Stimulated activated CD8-positive, alpha-beta memory T cell treated with anti-CD3 and anti-CD28 coated beads, Interleukin-4, amount 100 ng/mL, for 4 hours (primary cell): Measurements from ENCODE around the gene LRRC23.
A peak's percentile ranks its signal among the peaks of the same experiment; 100 is the strongest.
"Not testable (repeated sequence)": the region's sequence is repeated elsewhere in the genome, so short reads cannot be mapped to it uniquely, and the experiment has no call there.

Experiments
- DNase-seq, 2 donors: peaks; one replicate each; pipeline ENCODE4 v3.0.0-alpha.2; 2020; ENCODE audit warnings: low read depth in 2 of 2, low spot score in 1 of 2

Gene LRRC23

GRCh38 chr12:6899837-6900519 lies 4.6 kb upstream of the LRRC23 start:
- DNase-seq = no peak

- DNase-seq = no peak
Observed at GRCh38 chr12:6902448-6902847, 2.2 kb upstream of the LRRC23 start.

- no peak for DNase-seq
Observed at GRCh38 chr12:6903722-6904121, 900 bp upstream of the LRRC23 start.

GRCh38 chr12:6905414-6906040 lies 905 bp downstream of the LRRC23 start:
- no peak for DNase-seq

- not testable (repeated sequence) for DNase-seq
Observed at GRCh38 chr12:6908141-6908540, 3.5 kb downstream of the LRRC23 start.

GRCh38 chr12:6909421-6910145 lies 5.0 kb downstream of the LRRC23 start:
- DNase-seq = no peak

- DNase-seq = no peak
Observed at GRCh38 chr12:6912164-6912935, 7.7 kb downstream of the LRRC23 start.

GRCh38 chr12:6914246-6914946 lies 9.8 kb downstream of the LRRC23 start, which contains the start of gene ENO2:
TSS of gene ENO2 (plus strand) at chr12:6914580. CDS start at chr12:6915833, 1,253 bp downstream.
- DNase-seq = peak; percentile 61 to 81

- DNase-seq = no peak
Observed at GRCh38 chr12:6914947-6915788, 10.5 kb downstream of the LRRC23 start.

GRCh38 chr12:6915789-6916285 lies 11.2 kb downstream of the LRRC23 start:
- DNase-seq = no peak

GRCh38 chr12:6916426-6917200 lies 12.0 kb downstream of the LRRC23 start:
- no peak for DNase-seq

GRCh38 chr12:6917491-6918231 lies 13.0 kb downstream of the LRRC23 start:
- DNase-seq = no peak

GRCh38 chr12:6919588-6919987 lies 15.0 kb downstream of the LRRC23 start:
- no peak for DNase-seq

GRCh38 chr12:6921539-6921938 lies 16.9 kb downstream of the LRRC23 start:
- DNase-seq = no peak

GRCh38 chr12:6921996-6922946 lies 17.6 kb downstream of the LRRC23 start:
- DNase-seq = no peak

GRCh38 chr12:6923003-6923732 lies 18.5 kb downstream of the LRRC23 start:
- DNase-seq = no peak
